Upper lobe of left lung (tissue), 6 donors: ENCODE results near the gene CD58. TPM values are rescaled to one million over a fixed set of nuclear protein-coding genes. Genes with fewer than 3 reads are reported as not detected.
"Not testable (repeated sequence)": the region's sequence is repeated elsewhere in the genome, so short reads cannot be mapped to it uniquely, and the experiment has no call there.

Experiments used
- ATAC-seq, 2 donors: fragments of 200-7000 bp; cut with Tn5 transposase; one replicate each; pipeline ENCODE4 v1.9.1; 2022; ENCODE audit warnings: mild to moderate bottlenecking in 2 of 2, moderate library complexity in 2 of 2; ENCODE audit not compliant: low FRiP score in 2 of 2
- DNase-seq, 2 donors: peaks; one replicate each; pipeline ENCODE4 v3.0.0-alpha.2; 2019 to 2020
- H3K27ac ChIP-seq, 4 donors: fragments of 200-600 bp; sonication (generic); one replicate each; pipeline ENCODE4 v1.5.1; 2016 to 2019
- H3K27me3 ChIP-seq, 4 donors: fragments of 200-600 bp; sonication (generic); one replicate each; pipeline ENCODE4 v1.5.1; 2017 to 2019
- H3K36me3 ChIP-seq, 4 donors: fragments of 200-600 bp; sonication (generic); one replicate each; pipeline ENCODE4 v1.5.1; 2016 to 2019
- H3K4me1 ChIP-seq, 4 donors: fragments of 200-600 bp; sonication (generic); one replicate each; pipeline ENCODE4 v1.5.1; 2018 to 2019
- H3K4me3 ChIP-seq, 4 donors: fragments of 200-600 bp; sonication (generic); one replicate each; pipeline ENCODE4 v1.5.1; 2017 to 2019; ENCODE audit warnings: mild to moderate bottlenecking in 2 of 4, moderate library complexity in 1 of 4
- H3K9me3 ChIP-seq, 4 donors: fragments of 200-600 bp; sonication (generic); one replicate each; pipeline ENCODE4 v1.5.1; 2018 to 2019
- EP300 ChIP-seq, 4 donors: sonication (generic); formaldehyde crosslinking; IDR thresholded peaks; one replicate each; pipeline ENCODE4 v1.5.1; 2017; ENCODE audit warnings: antibody characterized with exemption in 4 of 4, control low read depth in 2 of 4
- POLR2A ChIP-seq, 4 donors: fragments of 450-650 bp; IDR thresholded peaks; one replicate each; pipeline ENCODE4 v1.5.1; 2016 to 2017; ENCODE audit warnings: antibody characterized with exemption in 4 of 4, mild to moderate bottlenecking in 2 of 4
- POLR2AphosphoS5 ChIP-seq, 2 donors: sonication (generic); formaldehyde crosslinking; IDR thresholded peaks; one replicate each; pipeline ENCODE4 v1.5.1; 2017; ENCODE audit warnings: antibody characterized with exemption in 2 of 2
- WGBS, 2 donors: methylation state at CpG; one replicate each; pipeline ENCODE4 v1.1.5; 2017 to 2018; 5-methylcytosine and 5-hydroxymethylcytosine counted together
- total RNA-seq, 6 donors: library from RNA; depleted of rRNA in 4 of 6; stranded (reverse); fragments of >200 nt in 4 of 6; gene quantifications; one replicate each; pipeline versions ENCODE4 v1.1.0 to v1.2.1, GENCODE V29; 2016 to 2021
- TF ChIP-seq, protein P1 (sequence below), 6 experiments: fragments of 450-650 bp in 4 of 6; fragments of 200-600 bp in 2 of 6; sonication (generic) in 2 of 6; IDR thresholded peaks; one replicate each; pipeline ENCODE4 v1.5.1; 2016 to 2019; ENCODE audit warnings: antibody characterized with exemption in 6 of 6
- donor health status: DM: no; HTN: no; CAD: no; lungs with moderate emphysema.
- donor health status: DM: no; HTN: yes; CAD: no; lungs with severe emphysema.

The CD58 gene
- total RNA-seq, result 10 to 100 TPM; 17.8 to 52.0 (median 32.4) TPM

- H3K4me3 ChIP-seq, result peak within 1 kb of the TSS; percentile 77 to 93 (median 86)
- H3K9me3 ChIP-seq, result no peaks in the 10 kb centered on the region
- no peaks in the 10 kb centered on the region for H3K27me3 ChIP-seq
- DNase-seq (peak; percentile 96 to 97), ATAC-seq (peak; percentile 94 to 97)
- TF ChIP-seq EP300 (IDR thresholded peaks at IDR 0.05) (no peak), POLR2AphosphoS5 (IDR thresholded peaks at IDR 0.05) (peak; percentile 71 to 92), POLR2A (IDR thresholded peaks at IDR 0.05) (peak; percentile 31 to 92 (median 82))
- TF ChIP-seq, protein P1, sequence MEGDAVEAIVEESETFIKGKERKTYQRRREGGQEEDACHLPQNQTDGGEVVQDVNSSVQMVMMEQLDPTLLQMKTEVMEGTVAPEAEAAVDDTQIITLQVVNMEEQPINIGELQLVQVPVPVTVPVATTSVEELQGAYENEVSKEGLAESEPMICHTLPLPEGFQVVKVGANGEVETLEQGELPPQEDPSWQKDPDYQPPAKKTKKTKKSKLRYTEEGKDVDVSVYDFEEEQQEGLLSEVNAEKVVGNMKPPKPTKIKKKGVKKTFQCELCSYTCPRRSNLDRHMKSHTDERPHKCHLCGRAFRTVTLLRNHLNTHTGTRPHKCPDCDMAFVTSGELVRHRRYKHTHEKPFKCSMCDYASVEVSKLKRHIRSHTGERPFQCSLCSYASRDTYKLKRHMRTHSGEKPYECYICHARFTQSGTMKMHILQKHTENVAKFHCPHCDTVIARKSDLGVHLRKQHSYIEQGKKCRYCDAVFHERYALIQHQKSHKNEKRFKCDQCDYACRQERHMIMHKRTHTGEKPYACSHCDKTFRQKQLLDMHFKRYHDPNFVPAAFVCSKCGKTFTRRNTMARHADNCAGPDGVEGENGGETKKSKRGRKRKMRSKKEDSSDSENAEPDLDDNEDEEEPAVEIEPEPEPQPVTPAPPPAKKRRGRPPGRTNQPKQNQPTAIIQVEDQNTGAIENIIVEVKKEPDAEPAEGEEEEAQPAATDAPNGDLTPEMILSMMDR (IDR thresholded peaks at IDR 0.05), result peak; percentile 74 to 89 (median 84)
- H3K36me3 ChIP-seq, result no peaks in the 10 kb centered on the region
- WGBS, 2 donors, result 0 to 1% methylated on average over 6 to 83 of the region's 90 CpGs
- H3K4me1 ChIP-seq, result peaks cover 24 to 44% (median 34%) of the 10 kb centered on the region in 4 donors
- peak within 1 kb of the TSS; percentile 98 to 100 (median 100) for H3K27ac ChIP-seq
Observed at GRCh38 chr1:116570358-116571214, at the start of gene CD58. CD58 (minus strand) TSS chr1:116571026; CDS start chr1:116570972, 54 bp downstream.

GRCh38 chr1:116620392-116620791 is 49.6 kb upstream of the CD58 start:
- H3K36me3 ChIP-seq, H3K27me3 ChIP-seq, H3K27ac ChIP-seq, H3K4me3 ChIP-seq, ATAC-seq, DNase-seq, H3K9me3 ChIP-seq, H3K4me1 ChIP-seq: not testable (repeated sequence)
- WGBS, 2 donors, result 93% methylated on average over 3 of the region's 3 CpGs; no CpG with 5 or more reads in 1 of the 2 donors

DNA sequence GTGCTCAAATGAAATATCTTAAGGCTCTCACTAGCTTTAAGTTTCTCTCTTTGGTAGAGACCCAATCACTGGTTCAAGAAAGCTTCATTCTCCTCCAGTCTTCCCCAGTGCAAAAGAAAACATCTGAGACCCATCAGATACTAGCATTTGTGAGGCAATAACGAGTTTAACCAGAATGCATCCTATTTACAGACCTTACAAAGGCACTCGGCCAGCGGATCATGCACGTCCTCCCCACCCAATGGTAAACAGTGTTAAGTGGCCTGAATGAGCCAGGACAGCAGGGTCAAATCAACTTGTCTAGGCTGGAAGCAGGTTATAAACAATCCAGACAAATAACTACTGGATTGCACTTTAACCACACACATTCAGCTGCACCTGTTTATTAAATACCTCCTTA is 48.3 kb upstream of the CD58 start:
- ATAC-seq, H3K27me3 ChIP-seq, H3K4me1 ChIP-seq, H3K36me3 ChIP-seq, H3K9me3 ChIP-seq, H3K27ac ChIP-seq, H3K4me3 ChIP-seq: not testable (repeated sequence)
- 29 to 37% methylated on average over 4 of the region's 4 CpGs for WGBS, 2 donors
- peak in 1 of 2 donors; percentile 36 for DNase-seq

GRCh38 chr1:116617808-116618207 is 47.0 kb upstream of the CD58 start:
- not testable (repeated sequence) for H3K4me1 ChIP-seq, ATAC-seq, H3K4me3 ChIP-seq, H3K36me3 ChIP-seq, H3K27ac ChIP-seq, H3K27me3 ChIP-seq, DNase-seq, H3K9me3 ChIP-seq
- WGBS, 2 donors, result 47 to 58% methylated on average over 2 to 5 of the region's 5 CpGs
- TF ChIP-seq, protein P1 (IDR thresholded peaks at IDR 0.05), result peak in 1 of 6 experiments; percentile 5

DNA sequence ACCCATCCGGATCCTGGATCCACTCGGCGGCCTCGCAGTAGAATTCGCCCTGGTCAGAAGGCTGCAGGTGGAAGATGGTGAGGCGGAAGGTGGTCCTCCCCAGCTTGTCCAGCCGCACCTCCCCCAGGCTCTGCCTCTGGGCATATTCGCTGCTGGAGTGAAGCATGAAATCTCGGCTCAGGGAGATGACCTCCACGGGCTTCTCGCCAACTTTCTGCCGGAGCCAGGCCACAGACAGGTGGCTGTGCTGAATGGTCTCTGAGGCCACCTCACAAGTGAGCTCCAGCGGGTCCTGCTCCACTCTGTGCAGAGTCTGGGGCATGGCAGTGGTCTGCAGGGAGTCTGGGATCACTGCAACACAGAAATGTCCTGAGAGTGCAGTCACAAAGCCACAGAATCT is 43.0 kb upstream of the CD58 start:
- DNase-seq, result peak in 1 of 2 donors; percentile 50
- not testable (repeated sequence) for ATAC-seq
- 96 to 97% methylated on average over 6 to 13 of the region's 13 CpGs for WGBS, 2 donors

DNA sequence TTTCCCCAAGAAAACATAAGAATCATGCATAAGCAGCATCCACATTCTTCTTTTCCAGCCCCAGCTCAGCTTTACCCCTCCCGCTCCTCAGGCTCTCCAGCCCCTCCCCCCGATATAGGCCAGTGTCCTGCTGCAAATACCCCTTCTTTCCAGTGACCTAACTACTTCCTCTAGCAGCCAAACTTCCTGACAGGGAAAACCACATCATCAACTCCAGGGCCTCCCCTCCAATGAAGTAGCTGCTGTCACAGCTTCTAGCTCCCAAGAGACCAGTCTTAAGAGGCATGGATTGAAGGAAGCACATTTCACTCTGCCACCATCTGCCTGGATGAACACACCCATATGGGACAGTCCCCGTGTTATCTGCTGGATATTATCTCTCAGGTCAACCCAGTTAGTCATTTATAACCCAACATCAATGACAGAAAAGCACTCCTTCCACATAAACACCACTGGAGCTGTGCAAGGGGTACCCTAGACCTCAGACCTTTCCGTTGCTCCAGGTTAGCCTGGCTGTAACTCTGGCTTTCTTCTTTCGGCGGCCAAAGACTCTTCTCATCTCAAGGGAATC is 39.1 kb upstream of the CD58 start:
- DNase-seq, H3K4me1 ChIP-seq, H3K36me3 ChIP-seq, ATAC-seq, H3K27ac ChIP-seq, H3K27me3 ChIP-seq, H3K9me3 ChIP-seq, H3K4me3 ChIP-seq: not testable (repeated sequence)
- WGBS, 2 donors, result 80 to 81% methylated on average over 6 of the region's 6 CpGs

More for the DNA sequence above, 43.0 kb upstream of the CD58 start:
- H3K4me1 ChIP-seq, H3K36me3 ChIP-seq, H3K4me3 ChIP-seq, H3K9me3 ChIP-seq, H3K27ac ChIP-seq, H3K27me3 ChIP-seq: not testable (repeated sequence)

DNA sequence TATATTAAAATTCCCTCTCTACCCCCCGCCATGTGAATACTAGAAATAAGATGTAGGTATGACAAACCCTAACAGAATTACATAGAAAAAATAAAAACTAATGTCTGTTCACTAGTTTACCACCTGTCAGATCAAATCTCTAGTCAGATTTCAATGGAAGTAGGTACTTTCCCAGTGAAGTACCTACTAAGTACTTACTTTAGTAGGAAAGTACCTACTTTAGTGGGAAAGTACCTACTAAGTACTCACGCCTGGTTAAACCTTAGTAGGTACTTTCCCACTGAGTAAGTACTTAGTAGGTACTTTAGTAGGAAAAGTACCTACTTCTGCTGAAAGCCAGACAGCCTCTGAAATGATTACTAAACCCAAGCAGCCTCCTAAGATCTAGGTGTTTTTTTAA is 38.0 kb upstream of the CD58 start:
- 67 to 75% methylated on average over 2 of the region's 2 CpGs for WGBS, 2 donors

GRCh38 chr1:116608151-116608550 is 37.3 kb upstream of the CD58 start:
- DNase-seq, H3K27me3 ChIP-seq, ATAC-seq, H3K36me3 ChIP-seq, H3K27ac ChIP-seq, H3K4me1 ChIP-seq, H3K4me3 ChIP-seq, H3K9me3 ChIP-seq: not testable (repeated sequence)
- 75 to 91% methylated on average over 5 to 10 of the region's 12 CpGs for WGBS, 2 donors

More for the DNA sequence above, 38.0 kb upstream of the CD58 start:
- not testable (repeated sequence) for H3K9me3 ChIP-seq, H3K4me3 ChIP-seq, ATAC-seq, DNase-seq, H3K27ac ChIP-seq, H3K27me3 ChIP-seq, H3K4me1 ChIP-seq, H3K36me3 ChIP-seq
- TF ChIP-seq EP300 (IDR thresholded peaks at IDR 0.05), result peak in 1 of 4 donors; percentile 50

GRCh38 chr1:116607463-116607862 is 36.6 kb upstream of the CD58 start:
- H3K27me3 ChIP-seq, DNase-seq, H3K4me3 ChIP-seq, H3K4me1 ChIP-seq, H3K27ac ChIP-seq, H3K9me3 ChIP-seq, H3K36me3 ChIP-seq: not testable (repeated sequence)
- peak in 1 of 2 donors; percentile 49 for ATAC-seq
- WGBS, 2 donors, result 69 to 92% methylated on average over 1 of the region's 1 CpG

DNA sequence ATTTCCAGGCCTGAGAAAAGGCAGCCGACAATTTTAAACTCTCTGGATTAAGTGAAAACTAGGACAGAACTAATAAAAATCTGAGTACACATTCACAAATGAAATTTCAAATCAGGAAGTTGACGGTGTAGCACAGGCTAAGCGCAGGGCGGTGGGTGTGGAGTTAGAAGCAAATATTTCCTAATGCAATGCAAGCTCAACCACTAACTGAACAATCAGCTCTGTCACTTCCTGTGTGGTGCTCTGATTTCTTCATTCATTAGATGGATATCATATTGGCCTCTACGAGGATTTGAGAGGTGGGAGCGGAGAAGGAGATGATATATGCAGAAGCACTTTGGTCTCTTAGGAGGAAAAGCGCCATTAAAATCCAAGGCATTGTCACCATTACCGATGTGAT is 35.2 kb upstream of the CD58 start:
- H3K27me3 ChIP-seq, H3K4me1 ChIP-seq, H3K36me3 ChIP-seq, H3K9me3 ChIP-seq, H3K4me3 ChIP-seq: not testable (repeated sequence)
- DNase-seq (peak in 1 of 2 donors; percentile 62), ATAC-seq (peak; percentile 84 to 85)
- 53 to 57% methylated on average over 8 of the region's 8 CpGs for WGBS, 2 donors
- H3K27ac ChIP-seq, result peak overlapping the region in 2 of 4 donors; percentile 58 to 68
